Heart right ventricle (tissue), 16 donors: ENCODE measurements around the gene HOXA9. TPM values are rescaled to one million over a fixed set of nuclear protein-coding genes. Genes with fewer than 3 reads are reported as not detected.

Experiments used
- ATAC-seq, 8 donors: fragments of 200-7000 bp; cut with Tn5 transposase; one replicate each; pipeline ENCODE4 v1.9.1; 2020; ENCODE audit warnings: mild to moderate bottlenecking in 8 of 8, moderate library complexity in 8 of 8, moderate number of reproducible peaks in 1 of 8
- DNase-seq, 2 donors: peaks; one replicate each; pipeline ENCODE4 v3.0.0-alpha.2; 2020
- H3K27ac ChIP-seq, 10 donors: fragments of 200-600 bp; sonication (generic) in 2 of 10; one replicate each; pipeline versions ENCODE4 v1.5.0 to v1.8.0; 2020 to 2022; ENCODE audit warnings: mild to moderate bottlenecking in 3 of 10
- H3K27me3 ChIP-seq, 7 donors: fragments of 200-600 bp; one replicate each; pipeline ENCODE4 v1.8.0; 2021 to 2022; ENCODE audit warnings: mild to moderate bottlenecking in 2 of 7
- H3K36me3 ChIP-seq, 9 donors: fragments of 200-600 bp; sonication (generic) in 1 of 9; one replicate each; pipeline versions ENCODE4 v1.5.0 to v1.8.0; 2020 to 2022; ENCODE audit warnings: mild to moderate bottlenecking in 2 of 9
- H3K4me1 ChIP-seq, 9 donors: fragments of 200-600 bp; sonication (generic) in 1 of 9; one replicate each; pipeline versions ENCODE4 v1.5.0 to v1.8.0; 2020 to 2022; ENCODE audit warnings: mild to moderate bottlenecking in 4 of 9
- H3K4me3 ChIP-seq, 10 donors: fragments of 200-600 bp; sonication (generic) in 2 of 10; one replicate each; pipeline versions ENCODE4 v1.5.0 to v1.8.0; 2020 to 2022; ENCODE audit warnings: mild to moderate bottlenecking in 7 of 10, moderate library complexity in 2 of 10
- H3K9me3 ChIP-seq, 11 donors: fragments of 200-600 bp in 10 of 11; sonication (generic) in 2 of 11; one replicate each; pipeline versions ENCODE4 v1.5.0 to v1.8.0; 2013 to 2022; ENCODE audit warnings: mild to moderate bottlenecking in 2 of 11, control low read depth in 1 of 11, moderate library complexity in 1 of 11
- CTCF ChIP-seq, 9 donors: fragments of 200-600 bp; sonication (generic) in 2 of 9; IDR thresholded peaks; one replicate each; pipeline versions ENCODE4 v1.5.0 to v1.8.0; 2021 to 2022; ENCODE audit warnings: antibody characterized with exemption in 9 of 9, mild to moderate bottlenecking in 5 of 9, moderate library complexity in 1 of 9
- WGBS, 2 donors: extraction: QIAGEN DNeasy Blood & Tissue Kit; methylation state at CpG; one replicate each; pipeline ENCODE4 v1.1.7; 2013; ENCODE audit warnings: inconsistent platforms in 1 of 2; 5-methylcytosine and 5-hydroxymethylcytosine counted together
- intact Hi-C, 10 donors: fragments of 100-400 bp; cut with DNase I; formaldehyde crosslinking; loops; one replicate each; pipeline versions ENCODE4 v1.11.1 to v1.14.2; 2022
- polyA plus RNA-seq, 2 donors: library from polyadenylated mRNA; stranded (reverse); fragments of 200-250 nt; gene quantifications; one replicate each; pipeline ENCODE4 v1.2.3, GENCODE V29; 2013
- total RNA-seq, 10 donors: library from RNA; stranded (reverse); fragmentation: NEBNext Ultra II Directional in 3 of 10; extraction: Animal tissue kit (Norgen Biotek cat#: 25700) in 3 of 10; gene quantifications; one replicate each; pipeline versions ENCODE4 v1.2.1 to v1.2.4, GENCODE V29; 2021 to 2023
- donor health status: Arrhythmogenic right ventricular cardiomyopathy.
- donor health status: ischemic (EF 13 %, LVEDD 7.1; RV severe dilation, severe dysfunction).
- donor health status: healthy with polysubstance abuse.
- donor health status: DM: no; HTN: yes; CAD: no.
- donor health status: DM: no; HTN: no; CAD: no.
- donor health status: ischemic (EF 25% LVEDD 6.9; RV normal size, moderate dysfunction).
- donor health status: ischemic (EF 25% LVEDD 5.7; RV mildly dilated, moderate dysfunction).
- donor health status: healthy.
- donor health status: DM: yes; HTN: yes; CAD: no.
- donor health status: Ischemic cardiomyopathy.
- donor health status: ischemic (EF 35%, LVEDD 5.7; RV mildly dilated, moderate dysfunction).
- donor health status: nonischemic (EF 11% LVEDD 7.7; RV severe dilation, severe dysfunction).
- donor health status: DM: yes; HTN: yes; CAD: no.
- donor health status: PGD.
- donor health status: ischemic (EF 29% LVEDD 5.4; RV normal size, mild dysfunction).
- donor health status: nonischemic (EF 23%, LVEDD 6.1; RV moderate dilation, normal function).

The HOXA9 gene
- total and polyA plus RNA-seq, 12 donors, result not detected

GRCh38 chr7:27158436-27159265 is 6.7 kb downstream of the HOXA9 start:
- no peak overlapping the region for H3K27ac ChIP-seq
- H3K36me3 ChIP-seq, result peaks cover 0 to 8% (median 0%) of the 10 kb centered on the region in 9 donors
- H3K27me3 ChIP-seq, result peaks cover 72 to 100% (median 100%) of the 10 kb centered on the region in 7 donors
- H3K4me3 ChIP-seq, result no peak overlapping the region
- WGBS, 2 donors, result 12 to 16% methylated on average over 35 of the region's 35 CpGs
- TF ChIP-seq CTCF (IDR thresholded peaks at IDR 0.05), result no peak
- intact Hi-C loops, result loop anchor here in 6 of 10 donors (2.0 to 10.0 kb wide), 6 partner anchors 304 to 1304 kb away; no protein-coding TSS in a partner anchor
- no peaks in the 10 kb centered on the region for H3K9me3 ChIP-seq
- peaks cover 5 to 71% (median 28%) of the 10 kb centered on the region in 9 donors for H3K4me1 ChIP-seq
- no peak for ATAC-seq
- no peak for DNase-seq

- DNase-seq (no peak), ATAC-seq (no peak)
- H3K9me3 ChIP-seq, result no peaks in the 10 kb centered on the region
- intact Hi-C loops, result loop anchor here in 6 of 10 donors (2.0 to 10.0 kb wide), 6 partner anchors 303 to 1303 kb away; no protein-coding TSS in a partner anchor
- H3K4me1 ChIP-seq, result peaks cover 5 to 70% (median 28%) of the 10 kb centered on the region in 9 donors
- peaks cover 73 to 100% (median 100%) of the 10 kb centered on the region in 7 donors for H3K27me3 ChIP-seq
- H3K36me3 ChIP-seq, result peaks cover 0 to 8% (median 0%) of the 10 kb centered on the region in 9 donors
- WGBS, 2 donors, result 5 to 8% methylated on average over 30 of the region's 30 CpGs
- H3K4me3 ChIP-seq, result no peak overlapping the region
- no peak for TF ChIP-seq CTCF (IDR thresholded peaks at IDR 0.05)
- H3K27ac ChIP-seq, result no peak overlapping the region
Measured at GRCh38 chr7:27157702-27158431, 7.5 kb downstream of the HOXA9 start.

- peak overlapping the region in 1 of 10 donors; percentile 35 for H3K4me3 ChIP-seq
- H3K9me3 ChIP-seq, result no peaks in the 10 kb centered on the region
- no peak for ATAC-seq
- WGBS, 2 donors, result 9% methylated on average over 27 to 30 of the region's 30 CpGs
- H3K27me3 ChIP-seq, result peaks cover 80 to 100% (median 100%) of the 10 kb centered on the region in 7 donors
- intact Hi-C loops, result loop anchor here in 5 of 10 donors (5.0 to 10.0 kb wide), 5 partner anchors 302 to 1302 kb away; no protein-coding TSS in a partner anchor
- H3K36me3 ChIP-seq, result peaks cover 0 to 8% (median 0%) of the 10 kb centered on the region in 9 donors
- peaks cover 5 to 78% (median 28%) of the 10 kb centered on the region in 9 donors for H3K4me1 ChIP-seq
- no peak for TF ChIP-seq CTCF (IDR thresholded peaks at IDR 0.05)
- no peak for DNase-seq
- no peak overlapping the region for H3K27ac ChIP-seq
Measured at GRCh38 chr7:27156916-27157701, 8.2 kb downstream of the HOXA9 start.
